A549 (cell line): ENCODE data around the gene NPSR1.

Source experiments
- CBX2 ChIP-seq: fragments of 200-600 bp; sonication (generic); IDR thresholded peaks from 2 replicates; pipeline ENCODE4 v1.6.1; 2016; ENCODE audit warnings: low read depth, mild to moderate bottlenecking, borderline replicate concordance
- CHD2 ChIP-seq: fragments of 150-350 bp; IDR thresholded peaks from 2 replicates; pipeline ENCODE4 v1.6.1; 2014; ENCODE audit warnings: low read length; ENCODE audit not compliant: partially characterized antibody
- CHD4 ChIP-seq: fragments of 200-600 bp; sonication (generic); IDR thresholded peaks from 2 replicates; pipeline ENCODE4 v1.6.1; 2016; ENCODE audit warnings: antibody characterized with exemption, mild to moderate bottlenecking, borderline replicate concordance
- EHMT2 ChIP-seq: fragments of 200-600 bp; sonication (generic); IDR thresholded peaks from 2 replicates; pipeline ENCODE4 v1.6.1; 2016; ENCODE audit warnings: antibody characterized with exemption, low read depth, mild to moderate bottlenecking, moderate library complexity
- HDAC2 ChIP-seq: fragments of 200-600 bp; sonication (generic); IDR thresholded peaks from 2 replicates; pipeline ENCODE4 v1.6.1; 2016
- POLR2A ChIP-seq: IDR thresholded peaks from 2 replicates; pipeline ENCODE4 v1.6.1; 2012; ENCODE audit warnings: mild to moderate bottlenecking, low read length
- ZFP36 ChIP-seq: fragments of 450-650 bp; IDR thresholded peaks from 2 replicates; pipeline ENCODE4 v1.6.1; 2014; ENCODE audit warnings: borderline replicate concordance; ENCODE audit not compliant: partially characterized antibody
- TF ChIP-seq, protein P1 (sequence below): fragments of 200-600 bp; sonication (generic); IDR thresholded peaks from 2 replicates; pipeline ENCODE4 v1.6.1; 2016; ENCODE audit warnings: antibody characterized with exemption, mild to moderate bottlenecking, moderate library complexity
- TF ChIP-seq, protein P2 (sequence below): fragments of >200 bp; sonication (Bioruptor Twin); formaldehyde crosslinking; IDR thresholded peaks from 3 replicates; pipeline ENCODE4 v1.5.1; 2016
- TF ChIP-seq, protein P3 (sequence below): IDR thresholded peaks from 2 replicates; pipeline ENCODE4 v1.6.1; 2012; ENCODE audit warnings: low read depth, borderline replicate concordance
- TF ChIP-seq, protein P4 (sequence below): fragments of >200 bp; sonication (Bioruptor Twin); formaldehyde crosslinking; IDR thresholded peaks from 3 replicates; pipeline ENCODE4 v1.6.1; 2016

DNA sequence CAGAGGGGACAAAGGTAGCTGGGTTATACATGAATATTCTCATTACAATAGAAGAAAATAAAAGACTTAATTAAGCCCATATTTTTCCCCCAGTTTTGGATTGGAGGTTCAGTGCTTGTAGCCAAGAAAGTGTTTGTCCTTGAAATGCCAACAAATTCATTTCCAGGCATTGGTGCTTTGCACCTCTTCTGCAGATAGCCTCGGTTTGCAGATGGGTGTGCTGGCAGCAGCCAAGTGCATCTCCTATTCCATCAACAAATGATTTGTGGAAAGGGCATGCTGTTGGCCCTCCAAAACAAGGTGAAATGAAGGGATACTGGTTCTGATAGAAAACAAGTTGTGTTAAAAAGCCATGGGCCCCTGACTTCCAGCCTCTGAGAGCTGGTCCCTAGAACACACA, 192.0 kb downstream of the NPSR1 start:
- TF ChIP-seq, protein P1, sequence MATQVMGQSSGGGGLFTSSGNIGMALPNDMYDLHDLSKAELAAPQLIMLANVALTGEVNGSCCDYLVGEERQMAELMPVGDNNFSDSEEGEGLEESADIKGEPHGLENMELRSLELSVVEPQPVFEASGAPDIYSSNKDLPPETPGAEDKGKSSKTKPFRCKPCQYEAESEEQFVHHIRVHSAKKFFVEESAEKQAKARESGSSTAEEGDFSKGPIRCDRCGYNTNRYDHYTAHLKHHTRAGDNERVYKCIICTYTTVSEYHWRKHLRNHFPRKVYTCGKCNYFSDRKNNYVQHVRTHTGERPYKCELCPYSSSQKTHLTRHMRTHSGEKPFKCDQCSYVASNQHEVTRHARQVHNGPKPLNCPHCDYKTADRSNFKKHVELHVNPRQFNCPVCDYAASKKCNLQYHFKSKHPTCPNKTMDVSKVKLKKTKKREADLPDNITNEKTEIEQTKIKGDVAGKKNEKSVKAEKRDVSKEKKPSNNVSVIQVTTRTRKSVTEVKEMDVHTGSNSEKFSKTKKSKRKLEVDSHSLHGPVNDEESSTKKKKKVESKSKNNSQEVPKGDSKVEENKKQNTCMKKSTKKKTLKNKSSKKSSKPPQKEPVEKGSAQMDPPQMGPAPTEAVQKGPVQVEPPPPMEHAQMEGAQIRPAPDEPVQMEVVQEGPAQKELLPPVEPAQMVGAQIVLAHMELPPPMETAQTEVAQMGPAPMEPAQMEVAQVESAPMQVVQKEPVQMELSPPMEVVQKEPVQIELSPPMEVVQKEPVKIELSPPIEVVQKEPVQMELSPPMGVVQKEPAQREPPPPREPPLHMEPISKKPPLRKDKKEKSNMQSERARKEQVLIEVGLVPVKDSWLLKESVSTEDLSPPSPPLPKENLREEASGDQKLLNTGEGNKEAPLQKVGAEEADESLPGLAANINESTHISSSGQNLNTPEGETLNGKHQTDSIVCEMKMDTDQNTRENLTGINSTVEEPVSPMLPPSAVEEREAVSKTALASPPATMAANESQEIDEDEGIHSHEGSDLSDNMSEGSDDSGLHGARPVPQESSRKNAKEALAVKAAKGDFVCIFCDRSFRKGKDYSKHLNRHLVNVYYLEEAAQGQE: no peak
- TF ChIP-seq, protein P2, sequence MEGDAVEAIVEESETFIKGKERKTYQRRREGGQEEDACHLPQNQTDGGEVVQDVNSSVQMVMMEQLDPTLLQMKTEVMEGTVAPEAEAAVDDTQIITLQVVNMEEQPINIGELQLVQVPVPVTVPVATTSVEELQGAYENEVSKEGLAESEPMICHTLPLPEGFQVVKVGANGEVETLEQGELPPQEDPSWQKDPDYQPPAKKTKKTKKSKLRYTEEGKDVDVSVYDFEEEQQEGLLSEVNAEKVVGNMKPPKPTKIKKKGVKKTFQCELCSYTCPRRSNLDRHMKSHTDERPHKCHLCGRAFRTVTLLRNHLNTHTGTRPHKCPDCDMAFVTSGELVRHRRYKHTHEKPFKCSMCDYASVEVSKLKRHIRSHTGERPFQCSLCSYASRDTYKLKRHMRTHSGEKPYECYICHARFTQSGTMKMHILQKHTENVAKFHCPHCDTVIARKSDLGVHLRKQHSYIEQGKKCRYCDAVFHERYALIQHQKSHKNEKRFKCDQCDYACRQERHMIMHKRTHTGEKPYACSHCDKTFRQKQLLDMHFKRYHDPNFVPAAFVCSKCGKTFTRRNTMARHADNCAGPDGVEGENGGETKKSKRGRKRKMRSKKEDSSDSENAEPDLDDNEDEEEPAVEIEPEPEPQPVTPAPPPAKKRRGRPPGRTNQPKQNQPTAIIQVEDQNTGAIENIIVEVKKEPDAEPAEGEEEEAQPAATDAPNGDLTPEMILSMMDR: no peak
- TF ChIP-seq, protein P3, sequence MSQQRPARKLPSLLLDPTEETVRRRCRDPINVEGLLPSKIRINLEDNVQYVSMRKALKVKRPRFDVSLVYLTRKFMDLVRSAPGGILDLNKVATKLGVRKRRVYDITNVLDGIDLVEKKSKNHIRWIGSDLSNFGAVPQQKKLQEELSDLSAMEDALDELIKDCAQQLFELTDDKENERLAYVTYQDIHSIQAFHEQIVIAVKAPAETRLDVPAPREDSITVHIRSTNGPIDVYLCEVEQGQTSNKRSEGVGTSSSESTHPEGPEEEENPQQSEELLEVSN: no peak
- TF ChIP-seq, protein P4, sequence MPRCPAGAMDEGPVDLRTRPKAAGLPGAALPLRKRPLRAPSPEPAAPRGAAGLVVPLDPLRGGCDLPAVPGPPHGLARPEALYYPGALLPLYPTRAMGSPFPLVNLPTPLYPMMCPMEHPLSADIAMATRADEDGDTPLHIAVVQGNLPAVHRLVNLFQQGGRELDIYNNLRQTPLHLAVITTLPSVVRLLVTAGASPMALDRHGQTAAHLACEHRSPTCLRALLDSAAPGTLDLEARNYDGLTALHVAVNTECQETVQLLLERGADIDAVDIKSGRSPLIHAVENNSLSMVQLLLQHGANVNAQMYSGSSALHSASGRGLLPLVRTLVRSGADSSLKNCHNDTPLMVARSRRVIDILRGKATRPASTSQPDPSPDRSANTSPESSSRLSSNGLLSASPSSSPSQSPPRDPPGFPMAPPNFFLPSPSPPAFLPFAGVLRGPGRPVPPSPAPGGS: no peak
- TF ChIP-seq EHMT2 (no peak), CHD2 (no peak), ZFP36 (no peak), POLR2A (no peak), CBX2 (no peak), CHD4 (no peak), HDAC2 (no peak)
